ENCODE measurements around the gene CRTC1. TPM values are rescaled to one million over a fixed set of nuclear protein-coding genes. Genes with fewer than 3 reads are reported as not detected.

Gene CRTC1
- total and polyA plus RNA-seq, 11 donors, result 3.8 to 10.2 (median 7.2) TPM

- intact Hi-C loops (cut with DNase I), result no loop called here
- WGBS, 4 donors, result 55 to 76% (median 63%) methylated on average over 10 of the region's 10 CpGs
- Histone ChIP-seq H3K4me3 (no peak overlapping the region), H3K27ac (no peak overlapping the region), H3K27me3 (no peaks in the 10 kb centered on the region), H3K36me3 (peaks cover 0 to 4% (median 0%) of the 10 kb centered on the region in 9 donors), H3K4me1 (peaks cover 0 to 29% (median 8%) of the 10 kb centered on the region in 12 donors), H3K9me3 (no peaks in the 10 kb centered on the region)
- DNase-seq (no peak), ATAC-seq (no peak)
- TF ChIP-seq POLR2A (IDR thresholded peaks at IDR 0.05), result no peak
- TF ChIP-seq CTCF (IDR thresholded peaks at IDR 0.05), result no peak
Observed at GRCh38 chr19:18717601-18718000, 34.1 kb downstream of the CRTC1 start.

GRCh38 chr19:18718015-18718526, 34.6 kb downstream of the CRTC1 start:
- Histone ChIP-seq H3K4me1 (peaks cover 0 to 26% (median 8%) of the 10 kb centered on the region in 12 donors), H3K27me3 (no peaks in the 10 kb centered on the region), H3K9me3 (no peaks in the 10 kb centered on the region), H3K27ac (no peak overlapping the region), H3K4me3 (no peak overlapping the region), H3K36me3 (peaks cover 0 to 7% (median 0%) of the 10 kb centered on the region in 9 donors)
- no peak for ATAC-seq
- intact Hi-C loops (cut with DNase I), result no loop called here
- TF ChIP-seq CTCF (IDR thresholded peaks at IDR 0.05), result no peak
- TF ChIP-seq POLR2A (IDR thresholded peaks at IDR 0.05), result no peak
- 79 to 84% (median 82%) methylated on average over 5 of the region's 5 CpGs for WGBS, 4 donors
- DNase-seq, result no peak

GRCh38 chr19:18718846-18719458, 35.5 kb downstream of the CRTC1 start:
- no peak for TF ChIP-seq CTCF (IDR thresholded peaks at IDR 0.05)
- no peak for TF ChIP-seq POLR2A (IDR thresholded peaks at IDR 0.05)
- Histone ChIP-seq H3K4me3 (no peak overlapping the region), H3K36me3 (peaks cover 0 to 7% (median 0%) of the 10 kb centered on the region in 9 donors), H3K27ac (no peak overlapping the region), H3K9me3 (no peaks in the 10 kb centered on the region), H3K27me3 (no peaks in the 10 kb centered on the region), H3K4me1 (peaks cover 0 to 19% (median 4%) of the 10 kb centered on the region in 12 donors)
- WGBS, 4 donors, result 87 to 89% (median 88%) methylated on average over 16 of the region's 16 CpGs
- intact Hi-C loops (cut with DNase I), result no loop called here
- ATAC-seq (no peak), DNase-seq (no peak)

GRCh38 chr19:18719541-18719940, 36.1 kb downstream of the CRTC1 start:
- no peak for DNase-seq
- WGBS, 4 donors, result 59 to 66% (median 63%) methylated on average over 12 to 25 of the region's 25 CpGs
- H3K9me3 ChIP-seq, result no peaks in the 10 kb centered on the region
- ATAC-seq, result peak in 3 of 4 donors; percentile 8 to 50 (median 33)
- H3K27ac ChIP-seq, result peak overlapping the region in 1 of 12 donors; percentile 8
- TF ChIP-seq POLR2A (IDR thresholded peaks at IDR 0.05), result no peak
- TF ChIP-seq CTCF (IDR thresholded peaks at IDR 0.05), result no peak
- H3K4me3 ChIP-seq, result no peak overlapping the region
- peaks cover 0 to 18% (median 4%) of the 10 kb centered on the region in 12 donors for H3K4me1 ChIP-seq
- intact Hi-C loops (cut with DNase I), result no loop called here
- H3K27me3 ChIP-seq, result no peaks in the 10 kb centered on the region
- peaks cover 0 to 7% (median 0%) of the 10 kb centered on the region in 9 donors for H3K36me3 ChIP-seq

All from heart left ventricle (tissue), 16 donors.